HG03097 (cell line): ENCODE results near the gene PTPN4.
A peak's percentile ranks its signal among the peaks of the same experiment; 100 is the strongest.
"Not testable (repeated sequence)": the region's sequence is repeated elsewhere in the genome, so short reads cannot be mapped to it uniquely, and the experiment has no call there.

Experiments used
- ATAC-seq: cut with Tn5 transposase; IDR thresholded peaks from one replicate; pipeline ENCODE4 v1.9.1; 2021; ENCODE audit not compliant: unreplicated experiment, low FRiP score

The PTPN4 gene

GRCh38 chr2:120012363-120012762 lies 252.6 kb downstream of the PTPN4 start:
- no peak for ATAC-seq

GRCh38 chr2:120012771-120013596 lies 253.3 kb downstream of the PTPN4 start, which contains the start of gene EPB41L5:
EPB41L5 (plus strand) TSS chr2:120013077; CDS start chr2:120019085, 6,008 bp downstream.
- ATAC-seq, result peak; percentile 89

- peak; percentile 6 for ATAC-seq
Measured at GRCh38 chr2:120013597-120014223, 254.0 kb downstream of the PTPN4 start.

GRCh38 chr2:120014226-120014980 lies 254.7 kb downstream of the PTPN4 start:
- ATAC-seq, result no peak

GRCh38 chr2:120016800-120017199 lies 257.1 kb downstream of the PTPN4 start:
- ATAC-seq, result no peak

GRCh38 chr2:120017201-120017600 lies 257.5 kb downstream of the PTPN4 start:
- ATAC-seq, result no peak

GRCh38 chr2:120018549-120018948 lies 258.8 kb downstream of the PTPN4 start:
- ATAC-seq, result no peak

- ATAC-seq, result no peak
Measured at GRCh38 chr2:120020554-120020953, 260.8 kb downstream of the PTPN4 start.

GRCh38 chr2:120022505-120022904 lies 262.8 kb downstream of the PTPN4 start:
- not testable (repeated sequence) for ATAC-seq

- no peak for ATAC-seq
Measured at GRCh38 chr2:120026890-120027289, 267.2 kb downstream of the PTPN4 start.

GRCh38 chr2:120028795-120029194 lies 269.1 kb downstream of the PTPN4 start:
- ATAC-seq, result no peak

- ATAC-seq, result no peak
Measured at GRCh38 chr2:120029672-120030640, 270.2 kb downstream of the PTPN4 start.

GRCh38 chr2:120032297-120032696 lies 272.6 kb downstream of the PTPN4 start:
- no peak for ATAC-seq
